ENCODE measurements around the gene TRAPPC10. TPM values are rescaled to one million over a fixed set of nuclear protein-coding genes. Genes with fewer than 3 reads are reported as not detected.

Gene TRAPPC10
- total and polyA plus RNA-seq, 2 of the 8 experiments (the other 6 are each of a cell fraction or from before 2014, with no cell fraction given) = 18.5 to 29.8 TPM

DNA sequence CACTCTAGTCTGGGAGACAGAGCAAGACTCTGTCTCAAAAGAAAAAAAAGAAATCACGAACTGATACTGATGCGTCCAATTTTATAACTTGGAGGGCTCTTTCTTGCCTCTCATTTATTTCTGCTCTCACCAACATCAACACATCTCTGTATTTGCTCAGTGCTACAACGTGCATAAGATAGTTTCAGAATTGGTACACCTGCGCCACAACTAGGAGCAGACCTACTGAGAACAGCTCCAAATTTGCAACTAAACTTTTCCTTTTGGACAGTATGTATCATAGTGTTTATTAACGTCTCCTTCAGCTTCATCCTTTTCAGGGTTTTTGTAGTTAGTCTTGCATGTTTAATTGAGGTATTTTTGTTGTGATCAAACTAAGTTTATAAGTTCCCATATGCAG, 27.7 kb downstream of the TRAPPC10 start:
- Histone ChIP-seq H3K18ac (ENCODE audit: extremely low read depth, low read length) (no peak overlapping the region), H3K27me3 (replicated peaks in 1 of 4; ENCODE audit: control insufficient read depth in 3 of 4, extremely low read depth in 1 of 4, insufficient read depth in 3 of 4, low read length in 3 of 4) (no peaks in the 10 kb centered on the region), H3K9me3 (ENCODE audit: insufficient read depth in 2 of 2, low read depth in 1 of 2, low read length in 1 of 2) (no peaks in the 10 kb centered on the region), H4K8ac (ENCODE audit: extremely low read depth, insufficient read depth, low read length) (no peak overlapping the region), H4K20me1 (replicated peaks in 1 of 2; ENCODE audit: control insufficient read depth in 1 of 2, insufficient read depth in 2 of 2, low read length in 2 of 2) (peaks cover 0 to 6% of the 10 kb centered on the region in 2 experiments), H2BK12ac (ENCODE audit: low read depth, low read length) (no peak overlapping the region), H3K9ac (replicated peaks in 1 of 4; ENCODE audit: extremely low read depth in 1 of 4, low read depth in 3 of 4, low read length in 3 of 4) (no peak overlapping the region), H3K23me2 (ENCODE audit: low read depth, low read length) (no peaks in the 10 kb centered on the region), H3K4me2 (ENCODE audit: insufficient read depth in 1 of 2, low read depth in 2 of 2, low read length in 2 of 2) (no peak overlapping the region), H3K4me3 (ENCODE audit: extremely low read depth in 1 of 4, insufficient read depth in 2 of 4, low read depth in 3 of 4, low read length in 4 of 4) (no peak overlapping the region), H3K14ac (ENCODE audit: insufficient read length) (no peak overlapping the region), H2BK20ac (ENCODE audit: low read length) (no peak overlapping the region), H4K91ac (replicated peaks; ENCODE audit: insufficient read length, low read length) (no peak overlapping the region), H3K79me1 (ENCODE audit: low read depth, low read length) (peaks cover 4% of the 10 kb centered on the region), H3K4me1 (replicated peaks in 1 of 4; ENCODE audit: control insufficient read depth in 3 of 4, insufficient read depth in 4 of 4, low read length in 3 of 4) (no peaks in the 10 kb centered on the region), H3K79me2 (ENCODE audit: control insufficient read depth in 1 of 2, insufficient read depth in 2 of 2, low read length in 2 of 2) (peaks cover 0 to 11% of the 10 kb centered on the region in 2 experiments; a peak in 2 of 4 replicates), H3K36me3 (ENCODE audit: control insufficient read depth in 2 of 4, insufficient read depth in 4 of 4, low read length in 3 of 4) (peaks cover 2 to 17% (median 13%) of the 10 kb centered on the region in 4 experiments; a peak in 7 of 8 replicates), H2AFZ (ENCODE audit: low read length) (no peak overlapping the region), H2BK15ac (ENCODE audit: low read length) (no peak overlapping the region), H3K4ac (replicated peaks; ENCODE audit: insufficient read length, low read depth, low read length) (no peak overlapping the region), H3K56ac (replicated peaks; ENCODE audit: insufficient read length, low read depth, low read length) (no peak overlapping the region), H4K5ac (ENCODE audit: insufficient read length, low read depth, low read length) (no peak overlapping the region), H3K23ac (ENCODE audit: insufficient read length) (no peak overlapping the region), H2BK5ac (ENCODE audit: low read depth, low read length) (no peak overlapping the region), H2AK5ac (ENCODE audit: low read depth, low read length) (no peak overlapping the region), H3K27ac (ENCODE audit: low read depth, low read length) (no peak overlapping the region), H2BK120ac (replicated peaks; ENCODE audit: low read depth, low read length) (no peak overlapping the region)
- FAIRE-seq (no peak), DNase-seq (ENCODE audit: low read depth in 1 of 2, low spot score in 2 of 2) (no peak)
- CTCF ChIA-PET (ENCODE audit: partially characterized antibody) = no interaction called here
- 93% methylated on average over 5 of the region's 5 CpGs; no CpG with 5 or more reads in 1 of the 2 experiments for WGBS, 2 experiments (ENCODE audit: extremely low coverage in 1 of 2, insufficient coverage in 1 of 2, insufficient read length in 1 of 2, insufficient replicate concordance in 2 of 2, low coverage in 1 of 2, low lambda C conversion rate in 2 of 2, missing lambda C conversion rate in 1 of 2)
- POLR2A ChIA-PET (ENCODE audit: partially characterized antibody) = interaction anchor here (1.5 kb wide), 1 partner anchor 10 kb away, joined by 3 read pairs; no protein-coding TSS in a partner anchor
- no peak for TF ChIP-seq TAF7 (optimal IDR thresholded peaks at IDR 0.05; ENCODE audit: borderline replicate concordance, low read depth, low read length)
- TF ChIP-seq CHD1 (IDR thresholded peaks at IDR 0.05; ENCODE audit: low read depth, low read length) = no peak
- no peak for TF ChIP-seq TCF12 (IDR thresholded peaks at IDR 0.05; ENCODE audit: low read depth, low read length)
- TF ChIP-seq EP300 (IDR thresholded peaks at IDR 0.05; ENCODE audit: borderline replicate concordance in 1 of 2, low read depth in 2 of 2, low read length in 2 of 2) = no peak
- TF ChIP-seq, protein P1, sequence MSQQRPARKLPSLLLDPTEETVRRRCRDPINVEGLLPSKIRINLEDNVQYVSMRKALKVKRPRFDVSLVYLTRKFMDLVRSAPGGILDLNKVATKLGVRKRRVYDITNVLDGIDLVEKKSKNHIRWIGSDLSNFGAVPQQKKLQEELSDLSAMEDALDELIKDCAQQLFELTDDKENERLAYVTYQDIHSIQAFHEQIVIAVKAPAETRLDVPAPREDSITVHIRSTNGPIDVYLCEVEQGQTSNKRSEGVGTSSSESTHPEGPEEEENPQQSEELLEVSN (IDR thresholded peaks at IDR 0.05) = no peak
- TF ChIP-seq KDM4A (IDR thresholded peaks at IDR 0.05; ENCODE audit: low read depth, low read length, severe bottlenecking) = no peak
- TF ChIP-seq JUN (IDR thresholded peaks at IDR 0.05; ENCODE audit: low read depth, low read length) = no peak
- TF ChIP-seq ZNF274 (IDR thresholded peaks at IDR 0.05; ENCODE audit: borderline replicate concordance, extremely low read depth, low read length) = no peak
- TF ChIP-seq, protein P2, sequence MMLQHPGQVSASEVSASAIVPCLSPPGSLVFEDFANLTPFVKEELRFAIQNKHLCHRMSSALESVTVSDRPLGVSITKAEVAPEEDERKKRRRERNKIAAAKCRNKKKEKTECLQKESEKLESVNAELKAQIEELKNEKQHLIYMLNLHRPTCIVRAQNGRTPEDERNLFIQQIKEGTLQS (IDR thresholded peaks at IDR 0.05; ENCODE audit: insufficient read depth, low read depth, low read length) = no peak
- TF ChIP-seq HDAC2 (IDR thresholded peaks at IDR 0.05; ENCODE audit: borderline replicate concordance in 1 of 2, low read depth in 2 of 2, low read length in 2 of 2) = no peak
- TF ChIP-seq POLR2A (IDR thresholded peaks at IDR 0.05; ENCODE audit: control extremely low read depth in 1 of 2, low read depth in 2 of 2, low read length in 2 of 2) = no peak
- no peak for TF ChIP-seq TAF1 (IDR thresholded peaks at IDR 0.05; ENCODE audit: low read depth, low read length)
- TF ChIP-seq SIRT6 (IDR thresholded peaks at IDR 0.05; ENCODE audit: low read length) = no peak
